Measurements from ENCODE around the gene GPX4.

DNA sequence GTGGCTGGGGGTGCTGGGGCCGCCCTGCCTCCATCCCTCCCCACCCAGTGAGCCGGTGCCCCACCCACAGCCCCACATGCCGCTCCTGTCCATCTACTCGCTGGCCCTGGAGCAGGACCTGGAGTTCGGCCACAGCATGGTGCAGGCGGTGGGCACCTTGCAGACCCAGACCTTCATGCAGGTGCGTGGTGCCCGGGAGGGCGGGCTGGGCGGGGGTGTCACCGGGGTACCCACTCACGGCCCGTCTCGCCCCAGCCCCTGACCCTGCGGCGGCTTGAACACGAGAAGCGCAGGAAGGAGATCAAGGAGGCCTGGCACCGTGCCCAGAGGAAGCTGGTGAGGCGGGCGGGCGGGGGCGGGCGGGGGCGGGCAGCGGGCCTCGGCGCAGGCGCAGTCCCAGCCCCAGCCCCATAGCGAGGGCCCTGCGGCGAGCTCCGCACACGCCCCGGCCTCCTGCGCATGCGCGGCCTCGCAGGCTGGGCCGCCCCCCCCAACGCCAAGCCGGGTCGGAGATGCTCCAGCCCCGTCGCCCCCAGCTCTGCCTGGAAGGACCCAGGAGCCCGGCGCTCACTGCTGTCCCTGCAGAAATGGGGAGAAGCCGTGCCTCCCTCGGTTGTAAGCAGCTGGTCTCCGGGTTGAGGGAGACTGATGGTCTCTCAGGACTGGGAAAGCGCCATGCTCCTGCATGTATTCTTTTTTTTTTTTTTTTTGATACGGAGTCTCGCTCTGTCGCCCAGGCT is 29.1 kb upstream of the GPX4 start:
- TF ChIP-seq, protein P1, sequence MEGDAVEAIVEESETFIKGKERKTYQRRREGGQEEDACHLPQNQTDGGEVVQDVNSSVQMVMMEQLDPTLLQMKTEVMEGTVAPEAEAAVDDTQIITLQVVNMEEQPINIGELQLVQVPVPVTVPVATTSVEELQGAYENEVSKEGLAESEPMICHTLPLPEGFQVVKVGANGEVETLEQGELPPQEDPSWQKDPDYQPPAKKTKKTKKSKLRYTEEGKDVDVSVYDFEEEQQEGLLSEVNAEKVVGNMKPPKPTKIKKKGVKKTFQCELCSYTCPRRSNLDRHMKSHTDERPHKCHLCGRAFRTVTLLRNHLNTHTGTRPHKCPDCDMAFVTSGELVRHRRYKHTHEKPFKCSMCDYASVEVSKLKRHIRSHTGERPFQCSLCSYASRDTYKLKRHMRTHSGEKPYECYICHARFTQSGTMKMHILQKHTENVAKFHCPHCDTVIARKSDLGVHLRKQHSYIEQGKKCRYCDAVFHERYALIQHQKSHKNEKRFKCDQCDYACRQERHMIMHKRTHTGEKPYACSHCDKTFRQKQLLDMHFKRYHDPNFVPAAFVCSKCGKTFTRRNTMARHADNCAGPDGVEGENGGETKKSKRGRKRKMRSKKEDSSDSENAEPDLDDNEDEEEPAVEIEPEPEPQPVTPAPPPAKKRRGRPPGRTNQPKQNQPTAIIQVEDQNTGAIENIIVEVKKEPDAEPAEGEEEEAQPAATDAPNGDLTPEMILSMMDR (IDR thresholded peaks at IDR 0.05), result no peak
- no peak for TF ChIP-seq POLR2A (IDR thresholded peaks at IDR 0.05)
